ENCODE data around the gene CINP. TPM values are rescaled to one million over a fixed set of nuclear protein-coding genes. Genes with fewer than 3 reads are reported as not detected.

Gene CINP
- total RNA-seq, 2 donors from 2014 or later, result 36.2 to 40.8 TPM

DNA sequence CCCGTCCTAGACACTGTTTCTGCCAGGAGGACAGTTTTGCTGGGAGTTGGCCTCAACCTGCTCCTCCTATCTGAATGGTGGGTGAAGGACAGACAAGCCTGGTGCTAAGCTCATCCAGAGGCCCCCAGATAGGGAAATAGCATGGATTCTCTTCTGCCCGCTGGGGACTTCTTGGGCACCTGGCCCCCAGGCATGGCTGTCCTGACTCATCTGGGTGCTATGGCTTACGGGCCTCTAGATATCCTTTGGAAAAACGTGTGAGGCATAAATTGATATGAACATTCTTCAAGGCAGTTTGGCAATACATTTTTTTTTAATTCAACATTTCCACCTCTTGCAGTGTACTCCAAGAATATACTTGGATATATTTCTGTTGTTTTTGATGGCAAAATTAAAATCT lies 8.7 kb upstream of the CINP start:
- intact Hi-C loops (cut with DNase I), result no loop called here
- Histone ChIP-seq H3K9me3 (no peaks in the 10 kb centered on the region), H3K4me3 (no peak overlapping the region), H3K27me3 (replicated peaks; ENCODE audit: insufficient read depth) (no peaks in the 10 kb centered on the region), H3K4me1 (replicated peaks) (no peaks in the 10 kb centered on the region), H3K36me3 (no peaks in the 10 kb centered on the region), H3K27ac (no peak overlapping the region)
- WGBS, result 83% methylated on average over 4 of the region's 4 CpGs
- no peak for DNase-seq (ENCODE audit: low spot score)
- TF ChIP-seq POLR2A (IDR thresholded peaks at IDR 0.05) (no peak), POLR2AphosphoS5 (IDR thresholded peaks at IDR 0.05) (no peak), CTCF (IDR thresholded peaks at IDR 0.05) (no peak)

GRCh38 chr14:102370305-102370809 lies 7.7 kb upstream of the CINP start:
- Histone ChIP-seq H3K36me3 (no peaks in the 10 kb centered on the region), H3K27ac (no peak overlapping the region), H3K4me1 (replicated peaks) (no peaks in the 10 kb centered on the region), H3K9me3 (no peaks in the 10 kb centered on the region), H3K27me3 (replicated peaks; ENCODE audit: insufficient read depth) (no peaks in the 10 kb centered on the region), H3K4me3 (no peak overlapping the region)
- DNase-seq (ENCODE audit: low spot score), result no peak
- no peak for TF ChIP-seq POLR2AphosphoS5 (IDR thresholded peaks at IDR 0.05)
- 78% methylated on average over 11 of the region's 11 CpGs for WGBS
- intact Hi-C loops (cut with DNase I), result no loop called here

DNA sequence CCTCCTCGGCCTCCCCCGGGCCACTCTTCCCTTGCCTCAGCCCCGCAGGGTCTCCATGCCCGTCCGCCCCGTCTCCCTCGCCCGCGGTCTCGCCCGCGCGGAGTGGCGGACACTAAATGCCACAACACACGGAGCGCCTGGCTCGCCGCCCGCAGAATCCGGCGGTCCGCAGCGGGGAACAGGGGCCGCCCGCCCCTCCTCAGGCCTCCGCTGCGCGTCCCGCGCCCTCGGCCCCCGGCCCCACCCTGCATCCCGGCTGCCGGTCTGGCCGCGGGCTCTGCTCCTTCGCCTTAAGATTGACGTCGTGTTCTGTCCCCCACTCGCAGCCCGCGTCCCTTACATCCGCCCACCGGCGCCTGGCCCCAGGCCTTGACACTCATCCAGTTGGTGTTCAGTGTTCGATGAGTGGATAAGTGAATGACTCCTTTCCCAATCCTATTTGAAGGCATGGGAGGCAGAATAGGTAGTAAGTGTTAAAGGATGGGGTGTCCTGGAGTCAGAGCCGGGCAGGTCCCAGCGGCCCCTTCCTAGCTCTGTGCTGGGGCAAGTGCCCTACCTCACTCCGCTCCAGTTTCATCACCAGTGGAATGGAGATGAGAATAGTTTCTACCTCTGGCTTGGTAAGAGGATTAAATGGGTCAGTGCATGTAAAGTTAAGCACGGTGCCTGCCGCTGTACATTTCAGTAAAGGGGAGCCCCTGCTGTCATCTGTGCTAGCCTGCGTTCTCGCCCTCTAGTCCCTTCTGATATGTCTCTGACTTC lies 673 bp upstream of the CINP start:
- WGBS, result 2% methylated on average over 53 of the region's 53 CpGs
- intact Hi-C loops (cut with DNase I), result loop anchor here (5.0 to 10.0 kb wide), 4 partner anchors 41 to 144 kb away; partner anchors contain the start of gene ANKRD9
- no peaks in the 10 kb centered on the region for H3K9me3 ChIP-seq
- DNase-seq (ENCODE audit: low spot score), result peak; percentile 9
- TF ChIP-seq POLR2A (IDR thresholded peaks at IDR 0.05), result no peak
- TF ChIP-seq CTCF (IDR thresholded peaks at IDR 0.05), result no peak
- no peak for TF ChIP-seq POLR2AphosphoS5 (IDR thresholded peaks at IDR 0.05)
- peak overlapping the region; percentile 88 to 89 for H3K27ac ChIP-seq
- H3K4me3 ChIP-seq, result peak overlapping the region; percentile 93 to 99
- H3K36me3 ChIP-seq, result no peaks in the 10 kb centered on the region
- H3K27me3 ChIP-seq (replicated peaks; ENCODE audit: insufficient read depth), result no peaks in the 10 kb centered on the region
- H3K4me1 ChIP-seq (replicated peaks), result no peaks in the 10 kb centered on the region

DNA sequence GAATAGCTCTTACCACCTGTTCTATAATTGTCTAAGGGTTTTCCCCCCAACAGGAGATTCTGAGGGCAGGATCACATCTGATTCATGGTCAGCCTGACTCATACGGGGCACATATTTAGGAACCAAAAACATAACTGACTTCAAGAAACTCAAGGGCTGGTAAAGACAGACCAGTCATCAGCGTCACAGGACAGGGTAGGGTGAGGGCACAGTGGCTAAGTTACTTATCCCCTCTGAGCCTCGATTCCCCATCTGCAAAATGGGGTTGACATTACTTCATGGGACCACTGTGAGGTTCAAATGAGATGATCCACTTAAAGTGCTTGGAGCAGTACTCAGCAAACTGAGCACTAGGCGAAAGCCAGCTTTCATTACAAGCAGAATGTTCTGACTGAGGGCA lies 606 bp downstream of the CINP start:
- intact Hi-C loops (cut with DNase I), result loop anchor here (5.0 to 10.0 kb wide), 4 partner anchors 40 to 145 kb away; partner anchors contain the start of gene ANKRD9
- TF ChIP-seq POLR2A (IDR thresholded peaks at IDR 0.05) (no peak), POLR2AphosphoS5 (IDR thresholded peaks at IDR 0.05) (no peak), CTCF (IDR thresholded peaks at IDR 0.05) (no peak)
- Histone ChIP-seq H3K27ac (peak overlapping the region; percentile 88 to 89), H3K36me3 (peaks cover 0 to 4% of the 10 kb centered on the region in 2 donors), H3K27me3 (replicated peaks; ENCODE audit: insufficient read depth) (no peaks in the 10 kb centered on the region), H3K4me1 (replicated peaks) (no peaks in the 10 kb centered on the region), H3K9me3 (no peaks in the 10 kb centered on the region), H3K4me3 (peak overlapping the region; percentile 93 to 99)
- WGBS, result 22% methylated on average over 4 of the region's 4 CpGs
- DNase-seq (ENCODE audit: low spot score), result no peak

DNA sequence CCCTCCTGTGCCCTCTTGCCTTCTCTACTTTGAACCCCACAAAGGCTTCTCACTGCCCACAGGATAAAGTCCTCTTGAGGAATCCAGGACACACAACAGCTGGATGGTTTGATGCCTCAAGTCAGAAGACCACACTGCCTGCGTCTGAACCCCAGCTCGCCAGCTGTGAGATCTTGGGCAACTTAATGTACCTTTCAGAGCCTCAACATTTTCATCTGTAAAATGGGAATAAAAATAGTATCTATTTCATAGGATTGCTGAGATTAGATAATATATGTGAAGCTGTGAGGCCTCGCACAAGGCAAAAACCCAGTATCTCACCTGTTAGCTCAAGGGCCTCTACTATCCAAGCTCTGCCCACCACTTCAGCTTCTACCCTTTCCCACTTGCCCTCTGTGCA lies 2.3 kb downstream of the CINP start:
- WGBS, result 92% methylated on average over 3 of the region's 3 CpGs

More for the DNA sequence above, 2.3 kb downstream of the CINP start:
- TF ChIP-seq POLR2A (IDR thresholded peaks at IDR 0.05) (no peak), CTCF (IDR thresholded peaks at IDR 0.05) (no peak), POLR2AphosphoS5 (IDR thresholded peaks at IDR 0.05) (no peak)
- Histone ChIP-seq H3K4me3 (no peak overlapping the region), H3K4me1 (replicated peaks) (no peaks in the 10 kb centered on the region), H3K27ac (no peak overlapping the region), H3K27me3 (replicated peaks; ENCODE audit: insufficient read depth) (no peaks in the 10 kb centered on the region), H3K9me3 (no peaks in the 10 kb centered on the region), H3K36me3 (peaks cover 0 to 4% of the 10 kb centered on the region in 2 donors)
- no peak for DNase-seq (ENCODE audit: low spot score)
- intact Hi-C loops (cut with DNase I), result loop anchor here (5.0 to 10.0 kb wide), 4 partner anchors 38 to 147 kb away; partner anchors contain the start of gene ANKRD9
